Neural progenitor cell (in vitro differentiated cells): ENCODE measurements around the gene FABP1.

Source experiments
- EZH2 ChIP-seq: fragments of 200-600 bp; sonication (generic); IDR thresholded peaks from 2 replicates; pipeline ENCODE4 v1.6.1; 2017; ENCODE audit warnings: antibody characterized with exemption, mild to moderate bottlenecking, moderate library complexity
- EZH2phosphoT487 ChIP-seq: fragments of 200-600 bp; sonication (generic); IDR thresholded peaks from 2 replicates; pipeline ENCODE4 v1.6.1; 2017; ENCODE audit warnings: antibody characterized with exemption
- TF ChIP-seq, protein P1 (sequence below): fragments of 200-600 bp; sonication (generic); IDR thresholded peaks from 2 replicates; pipeline ENCODE4 v1.5.1; 2017; ENCODE audit warnings: antibody characterized with exemption, mild to moderate bottlenecking

DNA sequence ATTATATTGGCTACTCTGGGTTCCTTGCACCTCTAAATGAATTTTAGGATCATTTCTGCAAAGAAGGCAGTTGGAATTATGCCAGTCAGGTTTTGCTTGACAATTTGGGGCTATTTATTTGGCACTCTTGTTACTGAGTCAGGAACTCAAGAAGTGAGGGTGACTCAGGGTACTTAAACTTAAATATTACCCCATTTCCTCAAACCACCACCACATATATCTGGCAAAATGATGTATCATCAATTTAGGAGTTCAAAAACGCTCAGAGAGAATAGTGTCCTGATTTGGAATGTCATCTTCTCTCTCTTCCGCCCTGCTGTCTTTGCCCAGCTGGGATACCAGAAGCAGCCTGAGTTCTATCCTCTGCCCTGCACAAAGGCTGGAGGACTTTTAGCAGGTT, 39.9 kb upstream of the FABP1 start:
- TF ChIP-seq, protein P1, sequence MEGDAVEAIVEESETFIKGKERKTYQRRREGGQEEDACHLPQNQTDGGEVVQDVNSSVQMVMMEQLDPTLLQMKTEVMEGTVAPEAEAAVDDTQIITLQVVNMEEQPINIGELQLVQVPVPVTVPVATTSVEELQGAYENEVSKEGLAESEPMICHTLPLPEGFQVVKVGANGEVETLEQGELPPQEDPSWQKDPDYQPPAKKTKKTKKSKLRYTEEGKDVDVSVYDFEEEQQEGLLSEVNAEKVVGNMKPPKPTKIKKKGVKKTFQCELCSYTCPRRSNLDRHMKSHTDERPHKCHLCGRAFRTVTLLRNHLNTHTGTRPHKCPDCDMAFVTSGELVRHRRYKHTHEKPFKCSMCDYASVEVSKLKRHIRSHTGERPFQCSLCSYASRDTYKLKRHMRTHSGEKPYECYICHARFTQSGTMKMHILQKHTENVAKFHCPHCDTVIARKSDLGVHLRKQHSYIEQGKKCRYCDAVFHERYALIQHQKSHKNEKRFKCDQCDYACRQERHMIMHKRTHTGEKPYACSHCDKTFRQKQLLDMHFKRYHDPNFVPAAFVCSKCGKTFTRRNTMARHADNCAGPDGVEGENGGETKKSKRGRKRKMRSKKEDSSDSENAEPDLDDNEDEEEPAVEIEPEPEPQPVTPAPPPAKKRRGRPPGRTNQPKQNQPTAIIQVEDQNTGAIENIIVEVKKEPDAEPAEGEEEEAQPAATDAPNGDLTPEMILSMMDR = no peak
- TF ChIP-seq EZH2 (no peak), EZH2phosphoT487 (no peak)
